HAP-1 (cell line): Measurements from ENCODE around the gene CTNNA2.

ENCODE experiments used
- DNase-seq, 2 experiments: peaks; one replicate each; pipeline ENCODE4 v3.0.0-alpha.2; 2016 to 2020; ENCODE audit warnings: low spot score in 2 of 2
- H3K27me3 ChIP-seq: fragments of 250-450 bp; sonication (Bioruptor Pico); 2 replicates; pipeline ENCODE4 v1.5.1; 2020; ENCODE audit warnings: low read depth, mild to moderate bottlenecking, moderate library complexity
- H3K36me3 ChIP-seq: fragments of 250-450 bp; sonication (Bioruptor Pico); replicated peaks from 2 replicates; pipeline ENCODE4 v1.5.1; 2020; ENCODE audit warnings: mild to moderate bottlenecking
- H3K4me1 ChIP-seq: fragments of 250-450 bp; sonication (Bioruptor Pico); 2 replicates; pipeline ENCODE4 v1.5.1; 2020; ENCODE audit warnings: mild to moderate bottlenecking
- H3K4me3 ChIP-seq: fragments of 250-450 bp; sonication (Bioruptor Pico); 2 replicates; pipeline ENCODE4 v1.5.1; 2020; ENCODE audit warnings: mild to moderate bottlenecking, moderate library complexity
- H3K9me3 ChIP-seq: fragments of 250-450 bp; sonication (Bioruptor Pico); 2 replicates; pipeline ENCODE4 v1.5.1; 2020; ENCODE audit warnings: mild to moderate bottlenecking, moderate library complexity
- in situ Hi-C: fragments of 300-500 bp; cut with MboI; formaldehyde crosslinking; loops from 3 replicates; pipeline ENCODE4 v1.14.3; 2020; ENCODE audit warnings: low sequenced_read_pairs, inconsistent platforms, mixed read lengths

CTNNA2 gene

GRCh38 chr2:79512442-79513401, at the start of gene CTNNA2:
CTNNA2 (plus strand) TSS chr2:79513051.
- no peaks in the 10 kb centered on the region for H3K4me1 ChIP-seq
- peak; percentile 53 to 78 for DNase-seq
- no peaks in the 10 kb centered on the region for H3K27me3 ChIP-seq
- no peaks in the 10 kb centered on the region for H3K9me3 ChIP-seq
- H3K4me3 ChIP-seq: peak within 1 kb of the TSS; percentile 18
- no peaks in the 10 kb centered on the region for H3K36me3 ChIP-seq
- in situ Hi-C loops: no loop called here

- H3K27me3 ChIP-seq: no peaks in the 10 kb centered on the region
- no peaks in the 10 kb centered on the region for H3K36me3 ChIP-seq
- in situ Hi-C loops: no loop called here
- no peak overlapping the region for H3K4me3 ChIP-seq
- no peaks in the 10 kb centered on the region for H3K4me1 ChIP-seq
- DNase-seq: no peak
- no peaks in the 10 kb centered on the region for H3K9me3 ChIP-seq
Measured at GRCh38 chr2:79487399-79487798, 25.5 kb upstream of the CTNNA2 start.

- no peaks in the 10 kb centered on the region for H3K36me3 ChIP-seq
- no peaks in the 10 kb centered on the region for H3K9me3 ChIP-seq
- in situ Hi-C loops: no loop called here
- H3K27me3 ChIP-seq: no peaks in the 10 kb centered on the region
- H3K4me3 ChIP-seq: no peak overlapping the region
- no peaks in the 10 kb centered on the region for H3K4me1 ChIP-seq
- DNase-seq: peak; percentile 32 to 64
Measured at GRCh38 chr2:79511320-79511951, 1.4 kb upstream of the CTNNA2 start.

- no peaks in the 10 kb centered on the region for H3K9me3 ChIP-seq
- no peaks in the 10 kb centered on the region for H3K36me3 ChIP-seq
- in situ Hi-C loops: no loop called here
- no peak overlapping the region for H3K4me3 ChIP-seq
- DNase-seq: no peak
- H3K27me3 ChIP-seq: no peaks in the 10 kb centered on the region
- no peaks in the 10 kb centered on the region for H3K4me1 ChIP-seq
Measured at GRCh38 chr2:79513711-79514110, 860 bp downstream of the CTNNA2 start.

GRCh38 chr2:79529636-79530035, 16.8 kb downstream of the CTNNA2 start:
- Histone ChIP-seq H3K4me1 (no peaks in the 10 kb centered on the region), H3K27me3 (no peaks in the 10 kb centered on the region), H3K4me3 (no peak overlapping the region), H3K9me3 (no peaks in the 10 kb centered on the region), H3K36me3 (no peaks in the 10 kb centered on the region)
- in situ Hi-C loops: no loop called here
- no peak for DNase-seq

- H3K4me3 ChIP-seq: no peak overlapping the region
- H3K36me3 ChIP-seq: no peaks in the 10 kb centered on the region
- H3K27me3 ChIP-seq: no peaks in the 10 kb centered on the region
- DNase-seq: no peak
- no peaks in the 10 kb centered on the region for H3K9me3 ChIP-seq
- no peaks in the 10 kb centered on the region for H3K4me1 ChIP-seq
- in situ Hi-C loops: no loop called here
Measured at GRCh38 chr2:79530443-79530842, 17.6 kb downstream of the CTNNA2 start.

- in situ Hi-C loops: no loop called here
- Histone ChIP-seq H3K4me1 (no peaks in the 10 kb centered on the region), H3K36me3 (no peaks in the 10 kb centered on the region), H3K9me3 (no peaks in the 10 kb centered on the region), H3K4me3 (no peak overlapping the region), H3K27me3 (no peaks in the 10 kb centered on the region)
- no peak for DNase-seq
Measured at GRCh38 chr2:79547568-79547967, 34.7 kb downstream of the CTNNA2 start.

GRCh38 chr2:79552653-79553052, 39.8 kb downstream of the CTNNA2 start:
- no peaks in the 10 kb centered on the region for H3K36me3 ChIP-seq
- H3K4me3 ChIP-seq: no peak overlapping the region
- no peaks in the 10 kb centered on the region for H3K27me3 ChIP-seq
- in situ Hi-C loops: no loop called here
- DNase-seq: no peak
- no peaks in the 10 kb centered on the region for H3K9me3 ChIP-seq
- no peaks in the 10 kb centered on the region for H3K4me1 ChIP-seq

- Histone ChIP-seq H3K9me3 (no peaks in the 10 kb centered on the region), H3K36me3 (no peaks in the 10 kb centered on the region), H3K4me1 (no peaks in the 10 kb centered on the region), H3K27me3 (no peaks in the 10 kb centered on the region), H3K4me3 (no peak overlapping the region)
- no peak for DNase-seq
- in situ Hi-C loops: no loop called here
Measured at GRCh38 chr2:79554899-79555298, 42.0 kb downstream of the CTNNA2 start.

GRCh38 chr2:79564065-79564464, 51.2 kb downstream of the CTNNA2 start:
- Histone ChIP-seq H3K4me3 (no peak overlapping the region), H3K36me3 (no peaks in the 10 kb centered on the region), H3K4me1 (no peaks in the 10 kb centered on the region), H3K27me3 (no peaks in the 10 kb centered on the region), H3K9me3 (no peaks in the 10 kb centered on the region)
- in situ Hi-C loops: no loop called here
- DNase-seq: no peak

- H3K36me3 ChIP-seq: no peaks in the 10 kb centered on the region
- H3K27me3 ChIP-seq: no peaks in the 10 kb centered on the region
- no peak for DNase-seq
- H3K9me3 ChIP-seq: no peaks in the 10 kb centered on the region
- no peak overlapping the region for H3K4me3 ChIP-seq
- no peaks in the 10 kb centered on the region for H3K4me1 ChIP-seq
- in situ Hi-C loops: no loop called here
Measured at GRCh38 chr2:79569048-79569447, 56.2 kb downstream of the CTNNA2 start.

GRCh38 chr2:79573895-79574674, 61.2 kb downstream of the CTNNA2 start:
- no peaks in the 10 kb centered on the region for H3K27me3 ChIP-seq
- in situ Hi-C loops: no loop called here
- H3K9me3 ChIP-seq: no peaks in the 10 kb centered on the region; the same call in 1 of the 2 replicates
- no peak for DNase-seq
- no peak overlapping the region for H3K4me3 ChIP-seq
- no peaks in the 10 kb centered on the region for H3K4me1 ChIP-seq
- no peaks in the 10 kb centered on the region for H3K36me3 ChIP-seq

- Histone ChIP-seq H3K4me1 (no peaks in the 10 kb centered on the region), H3K36me3 (no peaks in the 10 kb centered on the region)
Measured at GRCh38 chr2:79576451-79576850, 63.6 kb downstream of the CTNNA2 start.

GRCh38 chr2:79578952-79579351, 66.1 kb downstream of the CTNNA2 start:
- H3K4me1 ChIP-seq: no peaks in the 10 kb centered on the region
- no peak overlapping the region for H3K4me3 ChIP-seq
- no peaks in the 10 kb centered on the region; the same call in 1 of the 2 replicates for H3K9me3 ChIP-seq
- in situ Hi-C loops: no loop called here
- no peak for DNase-seq
- H3K36me3 ChIP-seq: no peaks in the 10 kb centered on the region
- H3K27me3 ChIP-seq: no peaks in the 10 kb centered on the region

More at GRCh38 chr2:79576451-79576850, 63.6 kb downstream of the CTNNA2 start:
- Histone ChIP-seq H3K4me3 (no peak overlapping the region), H3K9me3 (no peaks in the 10 kb centered on the region; the same call in 1 of the 2 replicates), H3K27me3 (no peaks in the 10 kb centered on the region)
- no peak for DNase-seq
- in situ Hi-C loops: no loop called here
